Right atrium auricular region (tissue), 2 donors: ENCODE results near the gene NDUFA11. TPM values are rescaled to one million over a fixed set of nuclear protein-coding genes. Genes with fewer than 3 reads are reported as not detected.
"Not testable (repeated sequence)": the region's sequence is repeated elsewhere in the genome, so short reads cannot be mapped to it uniquely, and the experiment has no call there.

ENCODE experiments used
- DNase-seq: peaks from one replicate; pipeline ENCODE4 v3.0.0-alpha.2; 2019; ENCODE audit warnings: low spot score
- H3K27ac ChIP-seq, 2 donors: fragments of 200-600 bp; sonication (generic); 1 replicate in 1 of 2; 2 replicates in 1 of 2; pipeline ENCODE4 v1.5.1; 2016 to 2019
- H3K27me3 ChIP-seq, 2 donors: fragments of 200-600 bp; sonication (generic); one replicate each; pipeline versions ENCODE4 v1.5.1 to v1.6.0; 2017 to 2019
- H3K36me3 ChIP-seq: fragments of 200-600 bp; sonication (generic); one replicate; pipeline ENCODE4 v1.5.1; 2016
- H3K4me1 ChIP-seq, 2 donors: fragments of 200-600 bp; sonication (generic); one replicate each; pipeline versions ENCODE4 v1.5.1 to v1.6.0; 2017 to 2019
- H3K4me3 ChIP-seq, 2 donors: fragments of 200-600 bp; sonication (generic); 1 replicate in 1 of 2; 2 replicates in 1 of 2; pipeline ENCODE4 v1.5.1; 2017 to 2019; ENCODE audit warnings: mild to moderate bottlenecking in 1 of 2, moderate library complexity in 1 of 2
- H3K9me3 ChIP-seq, 2 donors: fragments of 200-600 bp; sonication (generic); one replicate each; pipeline ENCODE4 v1.5.1; 2019
- total RNA-seq, 2 donors: library from RNA; depleted of rRNA; stranded (reverse); fragments of >200 nt; gene quantifications; one replicate each; pipeline ENCODE4 v1.1.0, GENCODE V29; 2016
- TF ChIP-seq, protein P1 (sequence below), 2 donors: fragments of 200-600 bp; sonication (generic); IDR thresholded peaks; one replicate each; pipeline ENCODE4 v1.5.1; 2019; ENCODE audit warnings: antibody characterized with exemption in 2 of 2

NDUFA11 gene
- total RNA-seq, 2 donors from 2014 or later: 368 to 648 TPM

DNA sequence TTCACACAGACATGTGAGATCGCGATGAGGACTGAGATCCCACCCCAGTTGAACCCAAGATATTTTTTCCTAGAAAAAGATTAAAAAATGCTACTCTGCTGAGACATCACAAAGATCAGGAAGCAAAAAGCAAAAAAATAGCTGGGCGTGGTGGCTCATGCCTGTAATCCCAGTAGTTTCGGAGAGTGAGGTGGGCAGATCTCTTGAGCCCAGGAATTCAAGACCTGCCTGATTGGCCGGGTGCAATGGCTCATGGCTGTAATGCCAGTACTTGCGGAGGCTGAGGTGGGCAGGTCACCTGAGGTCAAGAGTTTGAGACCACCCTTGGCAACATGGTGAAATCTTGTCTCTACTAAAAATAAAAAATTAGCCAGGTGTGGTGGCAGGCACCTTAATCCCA, 53.4 kb downstream of the NDUFA11 start:
- H3K9me3 ChIP-seq: no peaks in the 10 kb centered on the region
- no peaks in the 10 kb centered on the region for H3K36me3 ChIP-seq
- H3K4me1 ChIP-seq: no peaks in the 10 kb centered on the region
- TF ChIP-seq, protein P1, sequence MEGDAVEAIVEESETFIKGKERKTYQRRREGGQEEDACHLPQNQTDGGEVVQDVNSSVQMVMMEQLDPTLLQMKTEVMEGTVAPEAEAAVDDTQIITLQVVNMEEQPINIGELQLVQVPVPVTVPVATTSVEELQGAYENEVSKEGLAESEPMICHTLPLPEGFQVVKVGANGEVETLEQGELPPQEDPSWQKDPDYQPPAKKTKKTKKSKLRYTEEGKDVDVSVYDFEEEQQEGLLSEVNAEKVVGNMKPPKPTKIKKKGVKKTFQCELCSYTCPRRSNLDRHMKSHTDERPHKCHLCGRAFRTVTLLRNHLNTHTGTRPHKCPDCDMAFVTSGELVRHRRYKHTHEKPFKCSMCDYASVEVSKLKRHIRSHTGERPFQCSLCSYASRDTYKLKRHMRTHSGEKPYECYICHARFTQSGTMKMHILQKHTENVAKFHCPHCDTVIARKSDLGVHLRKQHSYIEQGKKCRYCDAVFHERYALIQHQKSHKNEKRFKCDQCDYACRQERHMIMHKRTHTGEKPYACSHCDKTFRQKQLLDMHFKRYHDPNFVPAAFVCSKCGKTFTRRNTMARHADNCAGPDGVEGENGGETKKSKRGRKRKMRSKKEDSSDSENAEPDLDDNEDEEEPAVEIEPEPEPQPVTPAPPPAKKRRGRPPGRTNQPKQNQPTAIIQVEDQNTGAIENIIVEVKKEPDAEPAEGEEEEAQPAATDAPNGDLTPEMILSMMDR (IDR thresholded peaks at IDR 0.05): no peak
- no peak for DNase-seq
- H3K27me3 ChIP-seq: no peaks in the 10 kb centered on the region
- no peak overlapping the region for H3K27ac ChIP-seq
- H3K4me3 ChIP-seq: no peak overlapping the region

DNA sequence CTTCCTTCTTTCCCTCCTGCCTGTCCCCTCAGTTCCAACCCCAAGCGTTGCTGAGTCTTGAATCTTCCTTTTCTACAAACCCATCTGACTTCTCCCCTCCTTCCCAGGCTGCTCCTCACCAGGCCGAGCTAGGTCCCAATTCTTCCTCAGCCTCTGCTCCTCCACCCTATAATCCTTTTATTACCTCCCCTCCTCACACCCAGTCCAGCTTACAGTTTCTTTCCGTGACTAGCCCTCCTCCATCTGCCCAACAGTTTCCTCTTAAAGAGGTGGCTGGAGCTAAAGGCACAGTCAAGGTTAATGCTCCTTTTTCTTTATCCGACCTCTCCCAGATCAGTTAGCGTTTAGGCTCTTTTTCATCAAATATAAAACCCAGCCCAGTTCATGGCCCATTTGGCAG, 55.0 kb downstream of the NDUFA11 start:
- H3K4me1 ChIP-seq, H3K9me3 ChIP-seq, DNase-seq, H3K4me3 ChIP-seq, H3K27me3 ChIP-seq, H3K36me3 ChIP-seq, H3K27ac ChIP-seq: not testable (repeated sequence)

DNA sequence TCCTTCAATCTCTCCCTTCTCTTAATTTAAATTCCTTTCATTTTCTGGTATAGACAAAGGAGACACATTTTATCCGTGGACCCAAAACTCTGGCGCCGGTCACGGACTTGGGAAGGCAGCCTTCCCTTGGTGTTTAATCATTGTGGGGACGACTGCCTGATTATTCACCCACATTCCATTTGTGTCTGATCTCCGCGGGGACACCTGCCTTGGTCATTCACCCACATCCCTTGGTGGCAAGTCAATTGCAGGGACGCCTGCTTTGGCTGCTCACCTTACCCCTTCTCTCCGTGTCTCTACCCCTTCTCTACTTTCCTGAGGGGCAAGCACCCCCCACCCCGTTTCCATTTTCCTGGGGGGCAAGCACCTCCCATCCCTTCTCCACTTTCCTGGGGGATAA, 55.7 kb downstream of the NDUFA11 start:
- DNase-seq, H3K27ac ChIP-seq, H3K27me3 ChIP-seq, H3K4me1 ChIP-seq, H3K9me3 ChIP-seq, H3K36me3 ChIP-seq, H3K4me3 ChIP-seq: not testable (repeated sequence)

Other genes with a start within 250 kb of the NDUFA11 start
- gene MICOS13, start 223.3 kb downstream of the NDUFA11 start, total RNA-seq: 10 to 100 TPM; 87.7 to 98.8 TPM
- gene HSD11B1L, start 222.8 kb downstream of the NDUFA11 start, total RNA-seq: 10 to 100 TPM; 10.3 to 12.6 TPM
- gene RPL36, start 213.5 kb downstream of the NDUFA11 start, total RNA-seq: 100 to 1,000 TPM; 222 to 483 TPM
- gene LONP1, start 183.6 kb downstream of the NDUFA11 start, total RNA-seq: 10 to 100 TPM; 65.0 to 65.4 TPM
- gene CATSPERD, start 183.2 kb downstream of the NDUFA11 start, total RNA-seq: not detected
- gene PRR22, start 119.0 kb downstream of the NDUFA11 start, total RNA-seq: under 1 TPM; 0.67 to 0.83 TPM
- gene DUS3L, start 112.6 kb downstream of the NDUFA11 start, total RNA-seq: 10 to 100 TPM; 12.1 to 24.8 TPM
- gene NRTN, start 98.7 kb downstream of the NDUFA11 start, total RNA-seq: 10 to 100 TPM; 20.9 to 33.7 TPM
- gene FUT6, start 64.1 kb downstream of the NDUFA11 start, total RNA-seq: not detected
- gene FUT3, start 52.3 kb downstream of the NDUFA11 start, total RNA-seq: not detected
- gene FUT5, start 33.2 kb downstream of the NDUFA11 start, total RNA-seq: not detected
- gene VMAC, start 1.1 kb upstream of the NDUFA11 start, total RNA-seq: 1 to 10 TPM; 2.6 to 4.1 TPM
- 1 to 10 TPM; 4.5 to 7.3 TPM for gene CAPS, start 10.5 kb upstream of the NDUFA11 start, total RNA-seq
- gene RANBP3, start 74.3 kb upstream of the NDUFA11 start, total RNA-seq: 10 to 100 TPM; 53.6 to 54.7 TPM
- gene RFX2, start 206.7 kb upstream of the NDUFA11 start, total RNA-seq: 10 to 100 TPM; 12.7 to 16.1 TPM
- not detected for gene ACSBG2, start 231.9 kb upstream of the NDUFA11 start, total RNA-seq